Stomach smooth muscle (tissue), 2 donors: ENCODE measurements around the gene C6orf136.
A peak's percentile ranks its signal among the peaks of the same experiment; 100 is the strongest.
"Not testable (repeated sequence)": the region's sequence is repeated elsewhere in the genome, so short reads cannot be mapped to it uniquely, and the experiment has no call there.

ENCODE experiments used
- H3K27ac ChIP-seq: one replicate; pipeline ENCODE4 v1.7.0; 2013; ENCODE audit warnings: mild to moderate bottlenecking, low read length, inconsistent platforms
- H3K27me3 ChIP-seq, 2 donors: one replicate each; pipeline ENCODE4 v1.7.0; 2013; ENCODE audit warnings: low read length in 2 of 2; ENCODE audit not compliant: insufficient read depth in 2 of 2, control insufficient read depth in 1 of 2
- H3K36me3 ChIP-seq, 2 donors: one replicate each; pipeline ENCODE4 v1.7.0; 2013; ENCODE audit warnings: low read length in 2 of 2; ENCODE audit not compliant: control insufficient read depth in 2 of 2, insufficient read depth in 2 of 2
- H3K4me1 ChIP-seq: one replicate; pipeline ENCODE4 v1.7.0; 2013; ENCODE audit warnings: low read length; ENCODE audit not compliant: control insufficient read depth, insufficient read depth
- H3K4me3 ChIP-seq, 2 donors: one replicate each; pipeline ENCODE4 v1.7.0; 2013; ENCODE audit warnings: low read length in 2 of 2
- H3K9ac ChIP-seq, 2 donors: one replicate each; pipeline ENCODE4 v1.7.0; 2013; ENCODE audit warnings: low read length in 2 of 2, mild to moderate bottlenecking in 1 of 2
- H3K9me3 ChIP-seq, 2 donors: one replicate each; pipeline ENCODE4 v1.7.0; 2013; ENCODE audit warnings: low read length in 2 of 2; ENCODE audit not compliant: control insufficient read depth in 2 of 2
- donor health status: healthy.
- donor health status: Pancreatic carcinoma.

C6orf136 gene

GRCh38 chr6:30666300-30666699, 19.4 kb downstream of the C6orf136 start:
- H3K9me3 ChIP-seq, H3K4me1 ChIP-seq, H3K4me3 ChIP-seq, H3K9ac ChIP-seq, H3K27me3 ChIP-seq, H3K27ac ChIP-seq: not testable (repeated sequence)
- H3K36me3 ChIP-seq: peaks cover 54 to 59% of the 10 kb centered on the region in 2 donors

GRCh38 chr6:30670760-30671527, 24.0 kb downstream of the C6orf136 start:
- peaks cover 14% of the 10 kb centered on the region for H3K4me1 ChIP-seq
- H3K9me3 ChIP-seq: no peaks in the 10 kb centered on the region
- H3K36me3 ChIP-seq: peaks cover 18 to 27% of the 10 kb centered on the region in 2 donors
- H3K27ac ChIP-seq: no peak overlapping the region
- H3K4me3 ChIP-seq: peak overlapping the region in 1 of 2 donors; percentile 15
- no peak overlapping the region for H3K9ac ChIP-seq
- H3K27me3 ChIP-seq: no peaks in the 10 kb centered on the region

GRCh38 chr6:30672445-30673253, 25.7 kb downstream of the C6orf136 start, which contains the start of gene DHX16:
Gene DHX16, minus strand, starts transcription at chr6:30673006. Its CDS starts 165 bp downstream, at chr6:30672841.
- Histone ChIP-seq H3K27me3 (no peaks in the 10 kb centered on the region), H3K9ac (peak within 1 kb of the TSS; percentile 87 to 95), H3K36me3 (peaks cover 28 to 40% of the 10 kb centered on the region in 2 donors), H3K4me3 (peak within 1 kb of the TSS; percentile 99 to 100), H3K9me3 (no peaks in the 10 kb centered on the region), H3K27ac (peak within 1 kb of the TSS; percentile 58), H3K4me1 (peaks cover 14% of the 10 kb centered on the region)

GRCh38 chr6:30676660-30677285, 29.8 kb downstream of the C6orf136 start:
- Histone ChIP-seq H3K4me3 (no peak overlapping the region), H3K9me3 (no peaks in the 10 kb centered on the region), H3K27ac (peak overlapping the region; percentile 6), H3K4me1 (peaks cover 36% of the 10 kb centered on the region), H3K27me3 (no peaks in the 10 kb centered on the region), H3K36me3 (peaks cover 24 to 34% of the 10 kb centered on the region in 2 donors), H3K9ac (peak overlapping the region in 1 of 2 donors; percentile 36)

GRCh38 chr6:30678964-30679726, 32.2 kb downstream of the C6orf136 start:
- peaks cover 50% of the 10 kb centered on the region for H3K4me1 ChIP-seq
- peaks cover 24 to 34% of the 10 kb centered on the region in 2 donors for H3K36me3 ChIP-seq
- H3K27me3 ChIP-seq: no peaks in the 10 kb centered on the region
- H3K9ac ChIP-seq: peak overlapping the region in 1 of 2 donors; percentile 64
- no peaks in the 10 kb centered on the region for H3K9me3 ChIP-seq
- peak overlapping the region; percentile 98 for H3K27ac ChIP-seq
- peak overlapping the region in 1 of 2 donors; percentile 96 for H3K4me3 ChIP-seq

- Histone ChIP-seq H3K9ac (peak overlapping the region; percentile 8 to 64), H3K9me3 (no peaks in the 10 kb centered on the region), H3K4me1 (peaks cover 57% of the 10 kb centered on the region), H3K36me3 (peaks cover 24 to 34% of the 10 kb centered on the region in 2 donors), H3K27ac (peak overlapping the region; percentile 98), H3K4me3 (peak overlapping the region; percentile 1 to 96), H3K27me3 (no peaks in the 10 kb centered on the region)
Observed at GRCh38 chr6:30679765-30680535, 33.0 kb downstream of the C6orf136 start.

GRCh38 chr6:30681766-30682142, 34.8 kb downstream of the C6orf136 start:
- H3K27ac ChIP-seq: peak overlapping the region; percentile 98
- peak overlapping the region; percentile 78 to 96 for H3K4me3 ChIP-seq
- peaks cover 71% of the 10 kb centered on the region for H3K4me1 ChIP-seq
- no peaks in the 10 kb centered on the region for H3K9me3 ChIP-seq
- H3K27me3 ChIP-seq: no peaks in the 10 kb centered on the region
- H3K36me3 ChIP-seq: peaks cover 13 to 23% of the 10 kb centered on the region in 2 donors
- peak overlapping the region; percentile 94 to 97 for H3K9ac ChIP-seq

GRCh38 chr6:30682143-30683117, 35.5 kb downstream of the C6orf136 start:
- Histone ChIP-seq H3K27ac (peak overlapping the region; percentile 98), H3K9me3 (no peaks in the 10 kb centered on the region), H3K27me3 (no peaks in the 10 kb centered on the region), H3K36me3 (peaks cover 8 to 16% of the 10 kb centered on the region in 2 donors), H3K9ac (peak overlapping the region; percentile 94 to 97), H3K4me3 (peak overlapping the region; percentile 78 to 96), H3K4me1 (peaks cover 71% of the 10 kb centered on the region)
